Activated CD8-positive, alpha-beta memory T cell treated with anti-CD3 and anti-CD28 coated beads, Interleukin-2, amount 10 ng/mL, durations not matched to agents 7 days and 5 days (primary cell): ENCODE measurements around the gene OGDH. TPM values are rescaled to one million over a fixed set of nuclear protein-coding genes. Genes with fewer than 3 reads are reported as not detected.

Experiments
- ATAC-seq: fragments of 150-1000 bp; cut with Tn5 transposase; one replicate; pipeline ENCODE4 v1.10.0; 2021; ENCODE audit warnings: moderate library complexity
- CTCF ChIA-PET: fragments of 350-600 bp; sonication (Branson Sonifier 250); formaldehyde crosslinking; loops from one replicate; lab custom pipeline; 2021; ENCODE audit warnings: antibody characterized with exemption; lab: Charles Lee
- DNase-seq: peaks from one replicate; pipeline ENCODE4 v3.0.0-alpha.2; 2020
- H3K27ac Mint-ChIP-seq: one replicate; pipeline ENCODE4 v1.8.0; 2021; ENCODE audit warnings: mild to moderate bottlenecking, mixed read lengths
- H3K27me3 Mint-ChIP-seq: one replicate; pipeline ENCODE4 v1.8.0; 2021; ENCODE audit warnings: mixed read lengths
- H3K36me3 Mint-ChIP-seq: one replicate; pipeline ENCODE4 v1.8.0; 2021; ENCODE audit warnings: mild to moderate bottlenecking, mixed read lengths
- H3K4me1 Mint-ChIP-seq: one replicate; pipeline ENCODE4 v1.8.0; 2021; ENCODE audit warnings: mixed read lengths
- H3K4me3 Mint-ChIP-seq: one replicate; pipeline ENCODE4 v1.8.0; 2021; ENCODE audit warnings: mild to moderate bottlenecking, moderate library complexity, mixed read lengths
- H3K9me3 Mint-ChIP-seq: one replicate; pipeline ENCODE4 v1.8.0; 2022; ENCODE audit warnings: low read depth, mixed read lengths
- total RNA-seq, 2 experiments: library from RNA; stranded (reverse); gene quantifications; one replicate each; pipeline ENCODE4 v1.2.3, GENCODE V29; 2021

OGDH gene
- total RNA-seq, 2 experiments from 2014 or later, result 134 to 136 TPM

DNA sequence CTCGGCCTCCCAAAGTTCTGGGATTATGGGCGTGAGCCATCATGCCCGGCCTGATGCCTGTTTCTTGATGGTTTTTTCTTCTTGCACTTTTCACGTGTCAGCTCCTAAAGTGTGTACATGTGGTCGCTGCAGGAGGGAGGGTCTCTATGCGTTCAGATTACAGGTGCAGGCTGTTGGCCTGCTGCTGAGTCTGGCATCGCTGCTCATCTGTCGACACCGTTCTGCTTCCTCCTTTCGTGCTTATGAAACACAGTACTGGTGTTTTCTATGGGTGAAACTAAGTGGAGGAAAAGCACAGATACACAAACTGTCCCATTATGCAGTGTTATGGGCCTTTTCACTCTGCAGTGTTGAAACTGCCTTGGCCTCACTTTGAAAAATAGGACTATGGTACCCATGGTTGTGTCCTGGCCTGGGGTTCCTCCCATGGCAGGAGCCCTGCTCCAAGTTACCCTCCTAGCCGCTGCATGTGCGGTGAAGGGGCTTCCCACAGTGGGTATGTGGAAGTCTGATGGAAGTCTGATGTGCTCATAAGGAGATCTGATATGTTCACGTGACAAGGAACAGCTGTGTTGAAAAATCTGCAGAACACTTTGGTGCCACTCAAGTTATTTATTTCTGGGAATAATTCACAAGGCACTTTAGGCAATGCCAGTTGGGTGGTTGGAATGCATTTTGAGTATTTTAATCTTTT is 23.5 kb downstream of the OGDH start:
- DNase-seq (no peak), ATAC-seq (no peak)
- CTCF ChIA-PET, result interaction anchor here (0.7 to 2.6 kb wide), 4 partner anchors 7 to 61 kb away, joined by 3 to 10 read pairs (median 6); partner anchors contain the start of gene OGDH
- H3K4me3 Mint-ChIP-seq, result no peak overlapping the region
- H3K27me3 Mint-ChIP-seq, result no peaks in the 10 kb centered on the region
- peaks cover 49% of the 10 kb centered on the region for H3K36me3 Mint-ChIP-seq
- peak overlapping the region; percentile 94 for H3K27ac Mint-ChIP-seq
- H3K4me1 Mint-ChIP-seq, result peaks cover 75% of the 10 kb centered on the region
- H3K9me3 Mint-ChIP-seq, result no peaks in the 10 kb centered on the region

DNA sequence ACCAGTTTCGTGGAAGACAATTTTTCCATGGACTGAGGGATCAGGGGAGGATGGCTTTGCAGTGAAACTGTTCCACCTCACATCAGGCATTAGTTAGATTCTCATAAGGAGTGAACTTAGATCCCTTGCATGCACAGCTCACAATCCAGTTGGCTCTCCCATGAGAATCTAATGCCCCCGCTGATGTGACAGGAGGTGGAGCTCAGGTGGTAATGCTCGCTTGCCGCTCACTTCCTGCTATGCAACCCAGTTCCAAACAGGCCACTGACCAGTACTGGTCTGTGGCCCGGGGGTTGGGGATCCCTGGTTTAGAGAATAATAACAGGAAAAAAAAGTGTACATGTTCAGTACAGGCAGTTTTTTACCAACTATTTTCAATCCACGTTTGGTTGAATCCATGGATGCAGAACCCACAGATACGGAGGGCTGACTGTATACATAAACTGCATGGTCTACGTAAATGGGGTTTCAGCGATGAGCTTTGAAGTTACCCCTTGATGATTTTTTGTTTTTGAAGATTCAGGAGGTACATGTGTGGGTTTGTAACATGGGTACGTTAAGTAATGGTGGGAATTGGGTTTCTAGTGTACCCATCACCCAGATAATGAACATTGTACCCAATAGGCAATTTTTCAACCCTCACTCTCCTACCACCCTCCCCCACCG is 24.5 kb downstream of the OGDH start:
- H3K27ac Mint-ChIP-seq, result peak overlapping the region; percentile 94
- ATAC-seq, result no peak
- H3K4me3 Mint-ChIP-seq, result peak overlapping the region; percentile 54
- DNase-seq, result peak; percentile 51
- peaks cover 75% of the 10 kb centered on the region for H3K4me1 Mint-ChIP-seq
- CTCF ChIA-PET, result interaction anchor here (2.2 to 2.6 kb wide), 2 partner anchors 8 to 9 kb away, joined by 9 to 10 read pairs; no protein-coding TSS in a partner anchor
- H3K27me3 Mint-ChIP-seq, result no peaks in the 10 kb centered on the region
- no peaks in the 10 kb centered on the region for H3K9me3 Mint-ChIP-seq
- peaks cover 41% of the 10 kb centered on the region for H3K36me3 Mint-ChIP-seq

DNA sequence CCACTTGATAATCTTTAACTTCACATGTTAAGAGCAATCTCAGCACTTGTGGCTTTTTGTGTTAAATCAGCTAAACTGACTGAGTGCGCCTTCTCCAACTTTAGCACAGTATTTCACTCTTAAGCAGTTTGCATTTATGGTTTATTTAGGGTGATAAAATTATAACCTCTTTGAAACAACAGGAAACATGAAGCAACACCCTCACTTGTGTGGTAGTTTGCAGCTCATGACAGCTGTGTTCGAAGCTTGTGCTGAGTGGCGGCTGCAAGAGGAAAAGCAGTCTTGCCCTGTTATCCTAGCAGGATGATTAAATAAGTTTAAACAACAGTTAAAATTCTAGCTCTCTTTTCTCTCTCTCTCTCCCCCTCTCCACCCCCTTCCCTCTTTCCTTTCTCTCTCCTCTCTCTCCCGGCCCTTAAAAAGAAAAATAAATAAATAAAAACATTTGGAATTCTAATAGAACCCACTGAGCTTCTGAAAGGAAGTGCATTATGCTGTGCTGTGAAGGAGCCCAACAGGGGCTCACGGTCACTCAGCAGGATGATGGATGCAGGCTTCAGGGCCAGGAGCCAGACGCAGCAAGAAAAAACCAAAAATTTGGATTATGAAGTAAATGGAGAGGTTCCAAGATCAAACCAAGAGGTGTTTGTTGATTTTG is 25.2 kb downstream of the OGDH start:
- peaks cover 36% of the 10 kb centered on the region for H3K36me3 Mint-ChIP-seq
- DNase-seq (peak; percentile 73), ATAC-seq (peak; percentile 37)
- peak overlapping the region; percentile 54 for H3K4me3 Mint-ChIP-seq
- peaks cover 75% of the 10 kb centered on the region for H3K4me1 Mint-ChIP-seq
- H3K27me3 Mint-ChIP-seq, result no peaks in the 10 kb centered on the region
- CTCF ChIA-PET, result interaction anchor here (1.1 to 2.6 kb wide), 3 partner anchors 8 to 26 kb away, joined by 3 to 10 read pairs (median 9); partner anchors contain the start of gene OGDH
- H3K9me3 Mint-ChIP-seq, result no peaks in the 10 kb centered on the region
- H3K27ac Mint-ChIP-seq, result peak overlapping the region; percentile 94

DNA sequence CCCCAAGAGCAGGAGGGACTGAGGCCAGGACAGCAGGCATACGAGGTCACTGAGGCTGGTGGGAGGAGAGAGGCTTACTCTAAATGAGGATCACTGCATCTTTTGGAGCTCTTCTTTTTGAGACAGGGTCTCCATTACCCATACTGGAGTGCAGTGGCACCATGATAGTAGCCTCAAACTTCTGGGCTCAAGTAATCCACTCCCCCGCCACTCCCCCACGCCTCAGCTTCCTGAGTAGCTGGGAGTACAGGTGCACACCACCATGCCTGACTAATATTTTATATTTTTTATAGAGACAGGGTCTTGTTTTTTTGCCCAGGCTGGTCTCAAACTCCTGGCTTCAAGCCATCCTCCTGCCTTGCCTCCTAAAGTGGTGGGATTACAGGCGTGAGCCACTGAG is 25.8 kb downstream of the OGDH start:
- H3K36me3 Mint-ChIP-seq, result peaks cover 36% of the 10 kb centered on the region
- CTCF ChIA-PET, result interaction anchor here (1.1 to 2.6 kb wide), 3 partner anchors 8 to 26 kb away, joined by 3 to 10 read pairs (median 9); partner anchors contain the start of gene OGDH
- peaks cover 78% of the 10 kb centered on the region for H3K4me1 Mint-ChIP-seq
- ATAC-seq, result no peak
- H3K27me3 Mint-ChIP-seq, result no peaks in the 10 kb centered on the region
- H3K27ac Mint-ChIP-seq, result peak overlapping the region; percentile 94
- H3K4me3 Mint-ChIP-seq, result peak overlapping the region; percentile 54
- H3K9me3 Mint-ChIP-seq, result no peaks in the 10 kb centered on the region
- no peak for DNase-seq

DNA sequence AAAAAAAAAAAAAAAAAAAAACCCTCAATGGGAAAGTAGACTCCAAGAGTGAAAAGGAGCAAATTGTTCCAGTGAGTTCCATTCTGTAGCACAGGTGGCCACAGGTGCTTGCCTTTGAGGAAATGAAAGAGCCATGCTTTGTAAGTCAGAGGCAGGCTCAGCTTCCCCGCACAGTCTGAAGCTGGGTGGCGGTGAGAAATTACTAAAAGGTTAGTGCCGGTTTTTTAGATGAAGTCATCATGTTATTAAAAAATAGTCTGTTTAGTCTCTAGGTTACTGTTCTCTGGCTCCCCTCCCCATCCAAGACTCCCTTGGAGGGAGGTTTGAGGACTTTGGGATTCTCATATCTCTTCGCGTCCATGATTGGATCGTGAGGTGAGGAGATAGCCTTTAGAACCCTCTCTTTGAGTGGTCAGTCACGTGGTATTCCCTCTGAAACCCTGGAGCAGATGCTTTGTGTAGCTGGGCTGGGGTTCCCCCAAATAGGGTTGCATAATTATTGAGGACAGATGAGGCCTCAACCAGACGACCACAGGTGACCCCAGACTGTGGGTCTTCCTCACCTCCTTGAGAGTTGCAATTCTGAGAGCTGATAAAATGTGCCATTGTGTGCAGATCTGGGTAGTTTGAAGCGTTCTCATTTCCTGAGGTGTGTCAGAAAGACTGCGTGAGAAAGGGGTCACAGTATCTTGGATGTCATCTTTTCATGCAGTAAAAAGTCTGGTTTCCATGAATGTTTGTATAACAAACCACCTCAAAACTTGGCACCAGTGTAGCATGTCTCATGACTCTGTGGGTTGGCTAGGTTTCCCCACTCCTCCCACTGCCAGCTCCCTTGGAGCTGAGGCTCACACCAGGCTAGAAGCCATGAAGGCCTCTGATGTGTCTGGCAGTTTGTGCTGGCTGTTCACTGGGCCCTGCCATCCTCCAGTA is 27.1 kb downstream of the OGDH start:
- H3K9me3 Mint-ChIP-seq, result no peaks in the 10 kb centered on the region
- H3K4me1 Mint-ChIP-seq, result peaks cover 91% of the 10 kb centered on the region
- no peak overlapping the region for H3K4me3 Mint-ChIP-seq
- DNase-seq, result peak; percentile 68
- peaks cover 35% of the 10 kb centered on the region for H3K36me3 Mint-ChIP-seq
- peak; percentile 20 for ATAC-seq
- H3K27me3 Mint-ChIP-seq, result no peaks in the 10 kb centered on the region
- H3K27ac Mint-ChIP-seq, result peak overlapping the region; percentile 99
- CTCF ChIA-PET, result interaction anchor here (1.0 to 2.2 kb wide), 6 partner anchors 9 to 282 kb away, joined by 3 to 14 read pairs (median 6); partner anchors contain the start of gene OGDH

DNA sequence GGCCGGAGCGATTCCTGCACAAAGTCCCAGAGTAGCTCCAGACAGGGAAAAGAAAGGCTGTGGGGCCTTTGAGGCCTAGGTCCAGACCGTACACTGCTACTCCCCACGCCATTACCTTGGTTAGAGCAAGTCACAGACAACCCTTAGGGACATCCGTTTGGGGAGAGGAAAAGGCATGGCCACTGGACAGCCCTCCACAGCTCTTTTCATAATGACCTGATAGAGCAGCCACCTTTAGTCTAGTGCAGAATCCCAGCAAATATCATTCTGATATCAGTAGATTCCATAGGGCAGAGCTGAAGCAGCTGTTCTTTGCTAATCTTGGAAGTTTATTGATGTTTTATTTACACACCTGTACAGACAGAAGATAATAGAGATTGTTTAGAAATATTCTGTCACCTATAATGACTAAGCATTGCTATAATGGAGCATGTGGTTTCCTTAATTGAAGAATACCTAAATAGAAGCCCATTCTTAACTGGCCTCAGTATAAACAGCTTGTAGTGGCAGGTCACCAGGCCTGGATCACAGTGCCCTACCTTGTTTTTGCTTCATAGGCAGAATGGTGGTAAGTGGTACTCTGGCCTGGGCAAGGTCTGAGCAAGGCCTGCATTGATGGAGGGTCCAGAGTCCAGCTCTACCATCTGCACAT is 27.9 kb downstream of the OGDH start:
- H3K4me1 Mint-ChIP-seq, result peaks cover 96% of the 10 kb centered on the region
- peaks cover 35% of the 10 kb centered on the region for H3K36me3 Mint-ChIP-seq
- CTCF ChIA-PET, result interaction anchor here (1.0 to 2.2 kb wide), 6 partner anchors 10 to 281 kb away, joined by 3 to 14 read pairs (median 6); partner anchors contain the start of gene OGDH
- H3K4me3 Mint-ChIP-seq, result no peak overlapping the region
- no peaks in the 10 kb centered on the region for H3K27me3 Mint-ChIP-seq
- DNase-seq, result no peak
- H3K9me3 Mint-ChIP-seq, result no peaks in the 10 kb centered on the region
- ATAC-seq, result no peak
- H3K27ac Mint-ChIP-seq, result peak overlapping the region; percentile 99

DNA sequence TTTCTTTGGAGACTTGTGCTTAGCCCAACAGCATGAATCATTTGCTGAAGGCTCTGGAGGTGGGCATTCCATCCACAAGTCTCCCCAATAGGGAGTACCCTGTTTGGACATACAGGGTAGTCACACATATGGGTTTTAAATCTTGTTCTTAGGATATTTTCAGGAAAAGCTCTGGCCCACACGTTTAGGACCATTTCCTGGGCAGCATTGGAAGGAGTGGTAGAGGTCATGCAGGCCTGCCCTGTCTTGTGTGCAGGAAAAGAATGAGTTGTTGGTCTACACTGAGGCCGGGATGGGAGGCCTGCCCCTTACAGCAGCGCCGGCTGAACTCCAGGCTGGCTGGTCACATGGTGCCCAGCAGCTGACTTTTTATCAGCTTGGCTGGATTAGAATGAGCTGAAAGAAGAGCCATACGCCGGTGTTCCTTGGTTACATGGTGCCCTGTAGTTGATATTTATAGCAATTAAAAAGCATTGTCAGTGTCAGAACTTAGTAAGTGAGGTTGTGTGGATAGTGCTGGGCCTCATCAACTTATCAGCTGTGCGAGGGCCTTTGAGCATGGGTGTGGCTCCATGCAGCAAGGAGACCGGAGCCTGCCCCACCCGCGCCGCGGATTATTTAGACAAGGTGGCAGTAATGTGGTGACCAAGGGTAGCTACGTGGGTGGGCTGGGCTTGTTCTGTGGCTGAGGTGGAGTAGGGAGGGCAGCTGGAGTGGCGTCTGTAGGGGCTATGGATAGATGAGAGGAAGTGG is 28.6 kb downstream of the OGDH start:
- CTCF ChIA-PET, result interaction anchor here (1.0 to 7.7 kb wide), 7 partner anchors 10 to 280 kb away, joined by 3 to 68 read pairs (median 8); partner anchors contain the start of gene OGDH
- Mint-ChIP-seq H3K9me3 (no peaks in the 10 kb centered on the region), H3K36me3 (peaks cover 36% of the 10 kb centered on the region), H3K4me3 (no peak overlapping the region), H3K27me3 (no peaks in the 10 kb centered on the region), H3K4me1 (peaks cover 99% of the 10 kb centered on the region), H3K27ac (peak overlapping the region; percentile 99)
- DNase-seq, result peak; percentile 78
- no peak for ATAC-seq

DNA sequence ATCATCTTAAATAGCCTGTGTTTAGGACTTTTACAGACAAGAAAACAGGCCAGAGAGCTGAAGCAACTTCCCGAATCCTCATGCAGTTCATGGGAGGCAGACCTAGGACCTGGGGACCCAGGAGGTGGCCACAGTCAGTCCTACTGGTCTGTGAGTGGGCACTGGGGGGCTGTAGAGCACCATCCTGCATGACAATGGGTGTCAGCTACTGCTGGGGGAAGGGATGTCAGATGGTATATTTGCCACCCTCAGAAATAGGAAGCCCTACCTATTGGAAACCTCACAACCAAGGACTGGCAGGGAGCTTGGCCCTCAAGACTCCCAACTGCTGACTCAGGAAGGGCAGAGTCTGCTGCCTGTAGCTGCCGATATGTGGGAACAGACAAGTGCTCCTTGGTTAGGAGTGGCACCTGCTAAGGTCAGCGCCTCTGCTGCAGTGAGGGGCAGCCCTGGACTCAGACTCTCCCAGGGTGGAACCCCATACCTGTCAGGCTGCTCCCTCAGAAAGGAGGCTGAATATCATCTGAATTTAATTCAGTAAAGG is 29.7 kb downstream of the OGDH start:
- DNase-seq (no peak), ATAC-seq (no peak)
- CTCF ChIA-PET, result interaction anchor here (2.2 to 7.7 kb wide), 3 partner anchors 12 to 29 kb away, joined by 10 to 68 read pairs (median 18); partner anchors contain the start of gene OGDH
- H3K4me3 Mint-ChIP-seq, result no peak overlapping the region
- H3K36me3 Mint-ChIP-seq, result peaks cover 36% of the 10 kb centered on the region
- H3K27ac Mint-ChIP-seq, result peak overlapping the region; percentile 99
- no peaks in the 10 kb centered on the region for H3K27me3 Mint-ChIP-seq
- H3K9me3 Mint-ChIP-seq, result no peaks in the 10 kb centered on the region
- peaks cover 96% of the 10 kb centered on the region for H3K4me1 Mint-ChIP-seq

DNA sequence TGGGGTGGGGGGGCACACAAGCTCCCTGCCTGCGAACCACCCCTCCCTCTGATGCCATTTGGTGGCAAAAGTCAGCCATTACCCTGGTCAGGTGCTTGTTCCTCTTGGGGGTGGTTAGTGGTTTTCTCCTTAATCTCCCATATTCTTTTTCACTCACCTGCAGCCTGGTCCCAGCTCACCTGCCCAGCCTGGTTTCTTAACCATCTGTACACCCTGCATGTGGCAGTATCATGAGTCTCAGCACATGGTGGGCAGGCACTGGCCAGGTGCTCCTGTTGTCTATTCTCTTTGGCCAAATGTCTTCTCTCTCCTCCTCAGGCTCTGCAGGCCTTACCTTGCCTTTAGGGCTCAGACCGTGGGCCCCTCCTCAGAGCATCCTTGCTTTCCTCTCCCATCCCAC is 30.5 kb downstream of the OGDH start:
- no peak for ATAC-seq
- no peaks in the 10 kb centered on the region for H3K27me3 Mint-ChIP-seq
- H3K4me1 Mint-ChIP-seq, result peaks cover 94% of the 10 kb centered on the region
- peaks cover 35% of the 10 kb centered on the region for H3K36me3 Mint-ChIP-seq
- H3K27ac Mint-ChIP-seq, result peak overlapping the region; percentile 99
- DNase-seq, result no peak
- H3K9me3 Mint-ChIP-seq, result no peaks in the 10 kb centered on the region
- CTCF ChIA-PET, result interaction anchor here (2.2 to 7.7 kb wide), 3 partner anchors 13 to 49 kb away, joined by 5 to 68 read pairs (median 18); partner anchors contain the start of gene OGDH
- peak overlapping the region; percentile 0 for H3K4me3 Mint-ChIP-seq

DNA sequence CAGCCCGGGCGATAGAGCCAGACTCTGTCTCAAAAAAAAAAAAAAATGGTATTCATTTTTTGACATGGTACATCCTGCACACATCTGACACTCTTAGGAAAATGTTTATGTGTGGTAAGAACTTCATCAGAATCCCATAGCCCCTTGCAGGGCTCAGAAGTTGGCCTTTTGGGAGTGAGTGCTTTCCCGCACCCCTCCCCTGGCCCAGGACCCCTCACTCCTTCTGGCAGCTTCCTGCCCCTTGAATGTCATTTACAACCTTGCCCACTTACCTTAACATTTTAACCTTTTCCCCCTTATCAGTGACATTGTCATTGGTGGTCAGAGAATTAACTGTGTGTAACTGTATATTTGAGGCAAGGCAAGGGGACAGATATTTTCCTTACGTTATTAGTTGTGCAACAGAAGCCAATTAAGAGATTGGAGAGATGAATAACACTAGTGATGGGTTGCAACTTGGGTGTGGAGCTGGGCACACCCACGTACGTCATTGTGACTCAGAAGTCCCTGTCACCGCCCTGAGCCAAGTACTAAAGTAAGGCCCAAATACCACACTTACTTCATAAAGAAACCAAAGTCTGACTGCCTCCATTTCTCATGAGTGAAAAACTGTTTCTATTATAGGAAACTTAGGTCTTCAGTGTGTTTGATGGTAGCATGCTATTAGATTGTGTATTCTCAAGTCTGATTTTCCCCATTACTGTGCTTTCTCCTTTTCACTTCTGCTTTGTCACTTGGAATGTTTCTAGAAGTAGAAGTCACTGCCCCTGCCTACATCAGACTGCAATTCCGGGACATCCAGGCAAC is 31.6 kb downstream of the OGDH start:
- Mint-ChIP-seq H3K9me3 (no peaks in the 10 kb centered on the region), H3K27me3 (no peaks in the 10 kb centered on the region), H3K4me3 (peak overlapping the region; percentile 72), H3K27ac (peak overlapping the region; percentile 99), H3K4me1 (peaks cover 86% of the 10 kb centered on the region), H3K36me3 (peaks cover 38% of the 10 kb centered on the region)
- CTCF ChIA-PET, result interaction anchor here (0.8 to 7.7 kb wide), 10 partner anchors 14 to 498 kb away, joined by 3 to 68 read pairs (median 3); partner anchors contain the start of genes OGDH, PPIA and PURB
- DNase-seq (peak; percentile 92), ATAC-seq (peak; percentile 74)
